GM21723 (cell line): ENCODE measurements around the gene TRAPPC4.
"Not testable (repeated sequence)": the region's sequence is repeated elsewhere in the genome, so short reads cannot be mapped to it uniquely, and the experiment has no call there.

ENCODE experiments used
- ATAC-seq: cut with Tn5 transposase; IDR thresholded peaks from one replicate; pipeline ENCODE4 v1.9.1; 2021; ENCODE audit warnings: mild to moderate bottlenecking, moderate library complexity; ENCODE audit not compliant: unreplicated experiment

TRAPPC4 gene

DNA sequence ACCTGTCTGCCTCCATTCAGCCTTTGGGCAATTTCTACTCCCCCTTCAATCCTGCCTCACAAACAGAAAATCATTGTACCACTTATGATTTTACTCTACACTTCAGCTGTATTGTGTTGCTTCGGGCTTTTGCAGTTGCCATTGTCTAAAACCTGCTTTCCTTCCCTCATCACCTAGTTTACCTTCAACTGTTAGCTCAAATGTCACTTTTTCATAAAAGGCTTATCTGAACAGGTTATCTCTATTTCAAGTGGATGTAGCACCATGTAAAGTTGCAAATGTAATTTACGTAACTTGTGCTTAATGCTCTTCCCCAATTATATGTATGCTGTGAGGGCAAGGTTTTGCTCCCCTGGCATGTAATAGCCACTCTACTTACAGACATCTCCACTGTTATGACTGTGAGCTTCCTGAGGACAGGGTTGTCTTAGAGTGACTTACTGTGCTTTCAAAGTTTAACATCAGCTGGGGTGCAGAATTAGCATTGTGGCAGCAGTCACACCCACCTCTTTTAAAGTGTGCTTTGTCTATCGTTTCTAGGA, 5.9 kb upstream of the TRAPPC4 start:
- ATAC-seq: no peak

DNA sequence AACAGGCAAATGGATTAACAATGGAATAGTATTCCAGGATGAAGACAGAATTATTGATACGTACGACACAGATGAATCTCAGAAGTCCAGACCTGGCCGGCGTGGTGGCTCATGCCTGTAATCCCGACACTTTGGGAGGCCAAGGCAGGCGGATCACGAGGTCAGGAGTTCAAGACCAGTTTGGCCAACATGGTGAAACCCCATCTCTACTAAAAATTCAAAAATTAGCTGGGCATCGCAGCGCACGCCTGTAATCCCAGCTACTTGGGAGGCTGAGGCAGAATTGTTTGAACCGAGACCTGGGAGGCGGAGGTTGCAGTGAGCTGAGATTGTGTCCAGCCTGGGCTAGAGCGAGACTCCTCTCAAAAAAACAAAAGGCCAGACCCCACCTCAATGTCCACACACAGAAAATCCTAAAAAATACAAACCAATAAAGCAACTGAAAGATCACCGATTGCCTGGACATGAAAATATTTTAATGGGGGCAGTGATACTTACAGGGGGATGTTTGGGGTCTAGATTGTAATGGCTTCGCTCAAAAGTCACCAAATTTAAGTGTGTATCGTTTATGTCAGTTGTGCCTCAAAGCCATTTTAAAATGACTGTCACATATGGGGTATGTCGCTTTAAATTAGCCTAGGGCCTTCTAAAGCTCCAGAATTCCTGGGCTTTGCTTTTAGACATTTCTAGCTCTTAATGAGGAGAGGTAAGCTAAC, 4.2 kb upstream of the TRAPPC4 start:
- ATAC-seq: no peak

DNA sequence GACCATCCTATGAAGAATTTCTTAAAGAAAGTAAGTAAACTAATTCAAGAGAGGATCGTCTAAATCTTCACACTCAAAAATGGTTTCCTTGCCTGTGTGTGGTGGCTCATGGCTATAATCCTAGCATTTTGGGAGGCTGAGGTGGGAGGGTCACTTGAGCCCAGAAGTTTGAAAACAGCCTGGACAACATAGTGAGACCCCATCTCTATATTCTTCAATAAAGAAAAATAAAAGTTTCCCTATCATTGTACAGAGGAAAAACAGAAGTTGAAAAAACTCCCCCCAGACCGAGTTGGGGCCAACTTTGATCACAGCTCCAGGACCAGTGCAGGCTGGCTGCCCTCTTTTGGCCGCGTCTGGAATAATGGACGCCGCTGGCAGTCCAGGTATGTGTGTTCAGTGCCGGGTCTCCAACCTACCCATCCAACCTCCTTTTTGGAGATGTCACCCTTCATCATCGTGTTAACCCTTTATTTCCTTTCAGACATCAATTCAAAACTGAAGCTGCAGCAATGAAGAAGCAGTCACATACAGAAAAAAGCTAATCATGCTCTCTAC, 3.4 kb upstream of the TRAPPC4 start:
- ATAC-seq: no peak

DNA sequence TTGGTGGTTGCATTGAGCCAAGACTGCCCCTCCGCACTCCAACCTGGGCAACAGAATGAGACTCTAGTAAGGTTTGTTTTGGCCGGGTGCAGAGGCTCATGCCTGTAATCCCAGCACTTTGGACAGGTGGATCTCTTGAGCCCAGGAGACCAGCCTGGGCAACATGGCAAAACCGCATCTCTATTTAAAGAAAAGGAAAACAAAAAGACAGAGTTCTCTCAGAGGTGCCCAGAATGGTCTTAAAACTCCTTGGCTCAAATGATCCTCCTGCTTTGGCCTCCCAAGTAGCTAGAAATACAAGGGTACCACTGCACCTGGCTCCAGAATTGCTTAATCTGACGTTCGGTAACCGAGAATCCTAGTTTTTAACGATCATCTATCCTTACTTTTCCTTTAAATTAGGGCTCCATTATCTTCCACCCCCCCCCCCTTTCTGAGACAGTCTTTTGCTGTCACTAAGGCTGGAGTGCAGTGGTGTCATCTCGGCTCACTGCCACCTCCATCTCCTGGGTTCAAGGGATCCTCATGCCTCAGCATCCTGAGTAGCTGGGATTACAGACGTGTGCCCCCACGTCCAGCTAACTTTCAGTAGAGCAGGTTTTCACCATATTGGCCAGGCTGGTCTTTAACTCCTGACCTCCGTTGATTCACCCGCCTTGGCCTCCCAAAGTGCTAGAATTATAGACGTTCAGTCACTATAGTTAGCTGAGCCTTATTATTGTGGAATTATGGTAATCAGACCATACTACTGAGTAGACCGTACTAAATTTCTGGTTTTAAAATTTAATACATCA, 2.2 kb upstream of the TRAPPC4 start:
- ATAC-seq: no peak

DNA sequence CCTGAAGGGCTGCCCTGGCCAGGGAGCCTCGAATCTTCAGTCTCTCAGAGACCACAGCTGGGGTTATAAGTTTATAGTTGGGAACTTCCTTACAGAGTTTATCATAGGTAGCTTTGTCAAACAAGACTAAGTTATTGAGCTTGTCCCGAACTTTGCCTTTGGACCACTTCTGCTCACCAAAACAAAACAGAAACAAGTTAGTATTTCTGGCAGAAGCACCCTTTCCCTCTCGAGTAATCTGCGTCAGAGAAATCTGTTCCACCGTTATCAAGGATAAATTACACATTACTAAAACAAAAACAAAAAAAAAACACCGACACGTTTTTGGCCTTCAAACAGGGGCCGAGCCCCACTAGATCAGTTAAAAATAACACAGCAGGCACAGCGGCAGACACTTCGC, 1.2 kb upstream of the TRAPPC4 start:
- not testable (repeated sequence) for ATAC-seq

DNA sequence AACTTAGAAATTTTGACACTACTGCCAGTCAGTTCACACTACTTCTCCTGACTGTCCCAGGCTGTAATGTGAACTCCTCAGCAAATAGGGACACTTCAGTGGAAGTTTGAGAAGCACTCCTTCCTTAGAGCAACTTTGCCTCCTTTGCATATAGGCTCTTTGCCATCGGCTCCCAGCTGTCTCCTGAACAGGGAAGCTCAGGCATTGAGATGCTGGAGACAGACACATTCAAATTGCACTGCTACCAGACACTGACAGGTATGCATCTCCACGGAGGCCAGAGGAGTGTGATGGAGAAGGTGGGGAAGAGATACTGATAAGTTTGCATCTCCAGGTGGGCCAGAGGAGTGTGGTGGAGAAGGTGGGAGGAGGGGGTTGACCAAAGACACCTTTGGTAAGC, 1.4 kb downstream of the TRAPPC4 start:
- no peak for ATAC-seq

DNA sequence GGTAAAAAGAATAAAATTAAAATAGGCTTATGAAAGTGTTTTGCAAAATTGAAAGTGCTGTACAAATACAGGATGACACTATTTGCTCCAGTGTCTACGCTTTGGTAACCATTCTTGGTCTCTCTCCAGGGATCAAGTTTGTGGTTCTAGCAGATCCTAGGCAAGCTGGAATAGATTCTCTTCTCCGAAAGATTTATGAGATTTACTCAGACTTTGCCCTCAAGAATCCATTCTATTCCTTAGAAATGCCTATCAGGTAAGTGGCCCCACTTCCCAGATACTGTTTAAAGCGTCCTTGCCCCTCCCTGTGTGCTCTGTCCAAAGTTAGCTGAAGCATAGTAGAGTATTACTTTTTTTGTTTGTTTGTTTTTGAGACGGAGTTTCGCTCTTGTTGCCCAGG, 3.1 kb downstream of the TRAPPC4 start:
- no peak for ATAC-seq

DNA sequence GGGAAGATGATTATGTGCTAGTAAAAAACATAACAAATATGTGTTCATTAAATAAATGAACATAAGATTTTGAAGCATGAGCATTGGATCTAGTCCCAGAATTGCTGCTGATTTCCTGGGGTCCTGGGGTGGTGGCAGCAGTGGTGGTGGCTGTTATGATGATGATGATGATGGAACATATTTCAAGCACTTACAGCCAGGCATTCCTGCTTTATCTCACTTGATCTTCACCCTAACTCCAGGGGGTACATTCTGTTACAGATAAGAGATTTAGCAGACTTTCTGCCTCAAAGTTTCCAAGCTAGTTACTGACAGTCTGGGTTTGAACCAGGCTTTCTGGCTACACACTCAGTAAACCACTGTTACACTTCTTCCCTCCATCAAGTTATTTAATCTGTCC, 5.2 kb downstream of the TRAPPC4 start:
- ATAC-seq: no peak

DNA sequence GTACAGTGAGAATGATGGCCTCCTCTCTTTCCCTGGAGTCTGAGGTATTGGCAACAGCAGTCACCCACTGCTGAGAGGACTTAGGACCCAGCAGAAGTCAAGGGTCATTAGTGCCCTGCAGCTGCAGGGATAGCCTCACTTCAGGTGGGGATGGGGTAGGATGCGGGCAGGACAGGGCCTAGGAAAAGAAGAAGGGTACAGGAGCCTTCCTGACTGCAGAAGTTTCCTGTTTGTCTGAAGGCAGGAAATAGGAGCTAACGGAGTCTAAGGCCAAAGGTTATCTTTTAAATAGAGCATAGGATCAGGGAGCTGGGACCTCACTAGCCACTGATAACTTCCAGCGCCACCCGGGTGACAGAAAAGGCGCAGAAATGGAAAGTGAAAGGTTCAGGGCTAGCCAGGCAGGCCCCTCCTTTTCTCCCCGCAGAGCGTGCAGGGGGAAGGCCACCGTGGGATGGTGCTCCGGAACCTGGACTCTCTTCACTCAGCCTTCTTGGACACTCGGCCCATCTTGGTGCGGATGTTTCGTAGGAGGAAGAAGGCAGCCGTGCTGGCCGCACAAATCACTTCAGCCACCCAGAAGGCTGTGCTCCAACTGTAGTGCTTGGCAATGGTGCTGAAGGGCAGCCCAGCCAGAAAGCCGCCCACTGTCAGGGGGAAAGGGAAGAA, 6.0 kb downstream of the TRAPPC4 start:
- ATAC-seq: no peak

DNA sequence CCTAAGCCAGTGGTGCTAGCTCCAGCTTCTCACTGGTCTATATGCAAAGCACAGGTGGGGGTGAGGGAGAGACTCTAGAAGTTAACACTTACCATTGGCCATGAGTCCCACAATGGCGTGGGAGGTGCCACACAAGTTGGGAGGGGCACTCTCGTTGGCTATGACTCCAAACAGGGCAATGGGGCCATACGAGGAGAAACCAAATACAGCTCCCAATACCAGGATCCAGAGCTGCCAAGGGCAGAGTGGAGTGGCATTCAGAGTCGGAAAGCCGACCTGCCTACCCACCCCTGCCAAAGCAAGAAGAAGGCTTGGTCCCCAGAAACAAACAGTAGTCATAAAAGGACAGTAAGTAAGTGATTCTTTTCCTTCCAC, 6.5 kb downstream of the TRAPPC4 start:
- ATAC-seq: no peak

DNA sequence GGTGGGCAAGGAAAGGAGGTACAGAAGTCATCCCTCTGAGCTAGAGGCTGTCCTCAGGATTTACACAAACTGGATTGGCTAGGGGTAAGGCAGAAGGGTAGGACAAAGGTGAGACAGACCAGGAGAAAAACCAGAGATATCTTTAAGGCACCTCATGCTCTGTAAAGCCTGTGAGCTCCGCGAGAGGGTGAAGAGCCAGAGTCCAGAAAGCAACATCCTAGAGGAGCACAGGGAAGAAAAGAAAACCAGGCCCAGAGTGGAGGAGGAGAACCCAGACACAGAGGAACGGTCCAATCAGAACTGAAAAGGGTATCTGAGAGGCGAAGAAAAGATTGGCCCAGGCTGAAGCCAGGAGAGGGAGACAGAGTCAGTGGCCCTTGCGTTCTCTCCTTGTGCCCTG, 7.0 kb downstream of the TRAPPC4 start:
- no peak for ATAC-seq

DNA sequence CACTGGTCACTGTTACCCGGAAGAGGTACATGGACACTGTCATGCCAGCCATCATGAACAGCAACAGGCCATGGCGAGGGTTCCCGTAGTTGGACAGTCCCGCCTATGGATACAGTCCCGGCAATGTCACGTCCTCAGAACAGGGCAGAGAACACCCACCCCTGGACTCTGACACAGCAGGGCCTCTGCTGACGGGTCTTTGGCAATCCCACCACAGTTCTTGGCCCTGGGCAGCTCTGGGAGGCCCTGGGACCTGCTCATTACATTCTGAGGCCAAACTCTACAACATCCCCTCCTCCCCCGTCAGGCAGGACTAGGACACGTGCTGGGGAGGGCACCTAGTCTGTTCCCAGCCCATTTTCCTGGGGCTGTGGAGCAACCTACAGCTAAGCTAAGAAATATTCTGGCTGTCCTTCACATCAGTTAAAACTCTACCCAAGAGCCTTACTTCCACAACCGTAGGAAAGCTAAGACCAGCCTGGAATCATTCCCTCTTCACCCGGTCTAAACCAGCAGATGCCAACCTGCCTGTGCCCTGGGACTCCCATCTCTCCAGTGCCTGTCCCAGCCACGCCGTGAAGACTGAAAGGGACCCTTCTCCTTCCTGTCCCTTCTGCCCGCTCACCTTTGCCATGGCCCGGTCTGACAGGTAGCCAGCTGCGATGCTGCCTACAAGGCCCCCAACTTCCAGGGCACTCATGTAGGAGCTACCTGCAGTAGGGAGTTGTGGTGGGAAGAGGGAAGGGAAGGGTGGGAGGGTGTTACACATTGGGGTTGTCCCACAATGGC, 7.6 kb downstream of the TRAPPC4 start:
- no peak for ATAC-seq

DNA sequence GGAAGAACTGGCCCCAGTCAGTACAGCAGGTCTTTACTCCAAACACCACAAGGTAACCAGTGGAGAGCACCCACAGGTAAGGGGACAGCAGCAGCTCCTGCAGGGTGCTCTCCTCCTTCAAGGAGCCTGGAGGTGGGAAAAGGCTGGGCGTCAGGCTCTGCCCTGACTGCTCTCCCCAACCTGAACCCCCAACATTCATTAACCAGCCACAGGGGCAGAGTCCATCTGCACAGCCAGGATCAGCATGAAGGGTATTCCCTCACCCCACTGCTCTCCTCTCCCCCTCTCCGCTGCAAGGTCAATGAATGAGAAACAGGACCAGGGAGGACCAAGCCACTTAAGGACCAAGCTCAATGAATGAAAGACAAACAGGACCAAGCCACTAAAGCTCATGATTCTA, 8.4 kb downstream of the TRAPPC4 start:
- ATAC-seq: no peak

DNA sequence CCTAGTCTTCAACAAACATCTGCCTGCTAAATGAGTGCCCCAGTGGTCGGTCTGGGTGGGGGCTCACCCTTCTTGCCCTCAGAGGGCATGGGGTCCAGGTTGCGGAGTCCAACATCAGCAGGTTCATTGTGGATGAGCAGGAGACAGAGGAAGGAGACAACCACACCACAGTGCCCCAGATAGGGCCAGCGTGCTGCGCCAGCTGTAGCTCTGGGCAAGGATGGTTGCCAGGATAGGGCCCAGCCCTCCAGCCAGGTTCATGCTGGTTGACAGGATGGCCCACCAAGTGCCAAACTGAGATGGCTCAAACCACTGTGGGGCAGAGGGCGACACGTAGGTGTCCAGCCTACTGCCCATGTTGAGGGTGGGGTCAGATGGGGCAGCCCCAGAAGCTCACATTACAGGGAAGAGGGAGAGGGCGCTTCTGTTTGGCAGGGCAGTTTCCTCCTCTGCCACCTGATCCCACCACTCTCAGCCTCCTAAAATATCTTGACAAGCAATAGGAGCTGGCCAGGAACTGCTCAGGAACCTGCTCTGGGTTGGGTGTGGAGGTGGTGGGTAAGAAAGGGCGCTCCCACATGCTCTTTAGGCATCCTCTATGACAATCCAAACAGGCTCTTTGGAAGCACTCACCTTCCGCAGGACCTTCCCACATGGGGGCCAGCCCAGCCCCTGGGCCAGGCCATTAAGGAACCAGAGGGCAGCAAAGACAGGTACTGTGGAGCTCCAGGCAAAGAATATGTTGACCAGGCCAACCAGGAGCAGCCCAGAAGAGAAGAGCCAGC, 9.2 kb downstream of the TRAPPC4 start:
- ATAC-seq: no peak

DNA sequence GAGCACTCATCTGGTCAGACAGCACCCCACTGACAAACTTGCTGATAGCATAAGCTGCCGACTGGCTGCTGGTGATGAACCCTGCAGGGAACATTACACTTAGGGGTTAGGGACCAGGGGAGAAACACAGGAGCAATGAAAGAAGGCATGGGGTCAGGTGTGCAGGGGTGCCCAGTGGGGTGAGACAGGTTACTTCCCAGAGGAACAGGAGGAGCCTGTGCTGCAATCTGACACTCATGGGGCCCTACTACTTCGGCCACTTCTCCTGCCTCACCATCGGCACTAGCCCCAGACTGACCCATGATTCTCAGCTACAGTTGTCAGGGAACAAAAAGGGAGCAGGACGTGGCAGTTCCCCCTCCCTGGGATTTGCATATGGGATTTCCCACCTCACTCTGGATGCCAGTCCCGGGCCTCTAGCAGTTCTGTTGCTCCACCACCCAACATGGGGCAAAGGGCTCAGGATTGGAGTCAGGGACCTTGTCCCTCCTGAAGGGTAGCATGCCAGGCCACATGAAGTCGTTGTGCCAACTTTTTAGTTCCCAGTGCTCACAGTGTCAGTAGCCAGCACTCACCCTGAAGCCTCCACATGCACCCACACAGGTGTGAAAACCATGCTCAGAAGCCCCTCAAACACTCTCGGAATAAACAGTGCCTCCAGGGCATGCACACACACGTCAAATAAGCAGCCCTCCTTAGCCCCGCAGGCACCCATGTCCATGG, 9.9 kb downstream of the TRAPPC4 start:
- ATAC-seq: no peak

DNA sequence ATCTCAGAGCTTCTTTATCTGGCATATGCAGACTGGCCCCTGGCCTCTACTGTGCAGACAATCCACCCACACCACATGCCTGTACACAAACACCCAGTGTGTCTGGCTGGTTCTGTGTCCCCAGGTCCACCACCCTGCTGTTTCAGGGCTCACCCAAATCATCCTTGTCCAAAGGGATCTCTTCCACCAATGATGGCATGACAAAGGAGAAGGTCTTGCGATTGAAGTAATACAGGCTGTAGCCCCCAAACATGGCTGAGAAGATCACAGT, 10.4 kb downstream of the TRAPPC4 start:
- ATAC-seq: no peak

DNA sequence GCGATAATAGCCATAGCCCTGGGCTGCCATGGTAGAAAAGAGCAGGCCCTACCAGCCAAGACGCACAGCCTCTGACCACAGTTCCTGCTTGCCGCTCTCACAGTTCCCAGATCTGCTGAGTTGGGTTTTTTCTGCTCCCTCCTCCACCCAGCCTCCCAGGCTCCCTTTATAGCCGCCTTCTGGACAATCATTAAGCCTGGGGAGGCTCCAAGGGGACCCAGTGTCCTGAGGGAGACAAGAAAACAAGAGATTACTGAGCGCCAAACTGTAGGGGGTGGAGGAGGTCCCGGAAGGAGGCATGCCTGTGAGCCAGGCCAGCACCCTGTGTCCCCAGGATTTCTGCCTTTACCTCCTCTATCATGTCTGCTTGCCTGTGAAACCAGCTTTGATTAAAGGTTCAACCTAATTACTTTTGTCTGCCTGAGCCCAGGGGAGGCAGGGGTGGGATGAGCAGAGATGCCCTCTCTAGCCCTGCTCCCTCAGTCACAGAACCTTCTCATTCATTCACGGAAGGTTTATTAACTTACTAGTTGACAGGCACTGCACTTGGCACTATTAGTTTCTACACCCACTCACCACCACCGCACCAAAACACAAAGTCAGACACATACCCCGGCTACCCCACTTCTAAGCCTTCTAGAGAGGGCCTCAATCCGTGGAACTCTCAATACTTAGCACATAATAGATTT, 10.9 kb downstream of the TRAPPC4 start:
- ATAC-seq: peak; percentile 23

DNA sequence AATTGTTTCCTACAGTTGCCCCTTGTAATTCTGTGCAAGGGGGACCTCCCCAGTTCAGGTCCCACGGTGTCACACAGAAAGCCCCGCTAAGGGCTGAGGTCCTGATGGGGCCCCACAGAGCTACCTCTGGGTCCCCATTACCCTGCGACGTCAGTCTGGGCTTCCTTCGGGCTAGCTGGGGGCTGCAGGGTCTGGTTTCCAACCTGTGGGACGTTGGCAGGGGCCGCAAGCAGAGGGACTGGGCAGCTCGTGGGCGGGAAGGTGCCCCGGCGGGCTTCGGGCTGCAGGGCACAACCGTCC, 11.4 kb downstream of the TRAPPC4 start:
- peak; percentile 26 for ATAC-seq
